Hepatocyte (in vitro differentiated cells): Measurements from ENCODE around the gene SMG7. TPM values are rescaled to one million over a fixed set of nuclear protein-coding genes. Genes with fewer than 3 reads are reported as not detected.

Experiments
- DNase-seq: peaks from one replicate; pipeline ENCODE4 v3.0.0-alpha.2; 2016; ENCODE audit warnings: low spot score
- H2AFZ ChIP-seq: fragments of 200-600 bp; sonication (generic); 2 replicates; pipeline ENCODE4 v1.6.0; 2016; ENCODE audit warnings: antibody characterized with exemption, mild to moderate bottlenecking
- H3K27ac ChIP-seq: fragments of 200-600 bp; sonication (generic); 2 replicates; pipeline ENCODE4 v1.5.1; 2016; ENCODE audit warnings: mild to moderate bottlenecking
- H3K27me3 ChIP-seq: fragments of 200-600 bp; sonication (generic); 2 replicates; pipeline ENCODE4 v1.6.1; 2016
- H3K36me3 ChIP-seq: fragments of 200-600 bp; sonication (generic); replicated peaks from 2 replicates; pipeline ENCODE4 v1.5.1; 2016; ENCODE audit warnings: low read depth; ENCODE audit not compliant: insufficient read depth
- H3K4me1 ChIP-seq: fragments of 200-600 bp; sonication (generic); 2 replicates; pipeline ENCODE4 v1.5.1; 2016; ENCODE audit warnings: mild to moderate bottlenecking, moderate library complexity; ENCODE audit not compliant: insufficient read depth
- H3K4me2 ChIP-seq: fragments of 200-600 bp; sonication (generic); 2 replicates; pipeline ENCODE4 v1.6.0; 2016
- H3K4me3 ChIP-seq: fragments of 200-600 bp; sonication (generic); 2 replicates; pipeline ENCODE4 v1.5.1; 2016; ENCODE audit warnings: mild to moderate bottlenecking
- H3K79me2 ChIP-seq: fragments of 200-600 bp; sonication (generic); 2 replicates; pipeline ENCODE4 v1.6.0; 2017; ENCODE audit warnings: mild to moderate bottlenecking
- H3K9me2 ChIP-seq: fragments of 200-600 bp; sonication (generic); replicated peaks from 2 replicates; pipeline ENCODE4 v1.6.0; 2017; ENCODE audit warnings: mild to moderate bottlenecking; ENCODE audit not compliant: insufficient read depth
- H3K9me3 ChIP-seq: fragments of 200-600 bp; sonication (generic); 2 replicates; pipeline ENCODE4 v1.5.1; 2016; ENCODE audit warnings: low read depth, mild to moderate bottlenecking
- H4K20me1 ChIP-seq: fragments of 200-600 bp; sonication (generic); 2 replicates; pipeline ENCODE4 v1.6.0; 2016; ENCODE audit warnings: mild to moderate bottlenecking; ENCODE audit not compliant: insufficient read depth, poor library complexity, severe bottlenecking
- CTCF ChIP-seq: fragments of 200-600 bp; sonication (generic); IDR thresholded peaks from 2 replicates; pipeline ENCODE4 v1.5.1; 2016; ENCODE audit warnings: antibody characterized with exemption, mild to moderate bottlenecking; ENCODE audit not compliant: poor library complexity
- EZH2 ChIP-seq: fragments of 200-600 bp; sonication (generic); IDR thresholded peaks from 2 replicates; pipeline ENCODE4 v1.6.1; 2016; ENCODE audit warnings: antibody characterized with exemption, mild to moderate bottlenecking, borderline replicate concordance
- EZH2phosphoT487 ChIP-seq: fragments of 200-600 bp; sonication (generic); IDR thresholded peaks from one replicate; pipeline ENCODE4 v1.6.1; 2018; ENCODE audit warnings: antibody characterized with exemption, mild to moderate bottlenecking, low read depth, moderate library complexity; ENCODE audit not compliant: unreplicated experiment, severe bottlenecking
- WGBS: methylation state at CpG from one replicate; pipeline ENCODE4 v1.1.6; 2016; ENCODE audit warnings: low lambda C conversion rate; ENCODE audit errors: missing lambda C conversion rate; 5-methylcytosine and 5-hydroxymethylcytosine counted together
- polyA plus RNA-seq: library from polyadenylated mRNA; unstranded; fragments of >200 nt; fragmentation: Nextera tagmentation; extraction: Ambion mirVana; gene quantifications from 2 replicates; pipeline ENCODE4 v1.2.1, GENCODE V29; 2016
- total RNA-seq: library from RNA; depleted of rRNA; stranded (reverse); fragments of >200 nt; gene quantifications from 2 replicates; pipeline ENCODE4 v1.2.3, GENCODE V29; 2014

Gene SMG7
- total and polyA plus RNA-seq, 2 experiments from 2014 or later: 28.1 to 39.5 TPM

GRCh38 chr1:183550915-183551314 is 78.6 kb downstream of the SMG7 start:
- 89% methylated on average over 3 of the region's 3 CpGs for WGBS
- no peak overlapping the region for H3K4me3 ChIP-seq
- H3K4me1 ChIP-seq: no peaks in the 10 kb centered on the region
- H3K4me2 ChIP-seq: no peak overlapping the region
- H2AFZ ChIP-seq: no peak overlapping the region
- H4K20me1 ChIP-seq: no peaks in the 10 kb centered on the region
- H3K36me3 ChIP-seq: no peaks in the 10 kb centered on the region
- H3K27ac ChIP-seq: no peak overlapping the region
- H3K9me2 ChIP-seq: no peaks in the 10 kb centered on the region
- no peaks in the 10 kb centered on the region for H3K9me3 ChIP-seq
- TF ChIP-seq CTCF (no peak), EZH2phosphoT487 (no peak), EZH2 (no peak)
- H3K79me2 ChIP-seq: peaks cover 2% of the 10 kb centered on the region
- no peaks in the 10 kb centered on the region for H3K27me3 ChIP-seq
- no peak for DNase-seq

- H3K9me3 ChIP-seq: no peaks in the 10 kb centered on the region
- no peaks in the 10 kb centered on the region for H3K27me3 ChIP-seq
- H4K20me1 ChIP-seq: no peaks in the 10 kb centered on the region
- no peak for TF ChIP-seq CTCF
- no peak for TF ChIP-seq EZH2phosphoT487
- TF ChIP-seq EZH2: no peak
- no peaks in the 10 kb centered on the region for H3K9me2 ChIP-seq
- 89% methylated on average over 9 of the region's 9 CpGs for WGBS
- no peaks in the 10 kb centered on the region for H3K36me3 ChIP-seq
- no peak overlapping the region for H2AFZ ChIP-seq
- no peak overlapping the region for H3K27ac ChIP-seq
- DNase-seq: no peak
- H3K4me2 ChIP-seq: no peak overlapping the region
- H3K4me3 ChIP-seq: no peak overlapping the region
- H3K4me1 ChIP-seq: no peaks in the 10 kb centered on the region
- peaks cover 2% of the 10 kb centered on the region for H3K79me2 ChIP-seq
These were observed 79.6 kb downstream of the SMG7 start for GRCh38 chr1:183551924-183552323.

- H3K4me2 ChIP-seq: no peak overlapping the region
- H4K20me1 ChIP-seq: no peaks in the 10 kb centered on the region
- H3K4me1 ChIP-seq: no peaks in the 10 kb centered on the region
- H2AFZ ChIP-seq: no peak overlapping the region
- no peak for DNase-seq
- no peaks in the 10 kb centered on the region for H3K9me3 ChIP-seq
- no peak overlapping the region for H3K27ac ChIP-seq
- H3K79me2 ChIP-seq: peaks cover 2% of the 10 kb centered on the region
- TF ChIP-seq EZH2 (no peak), EZH2phosphoT487 (no peak), CTCF (no peak)
- H3K9me2 ChIP-seq: no peaks in the 10 kb centered on the region
- no peak overlapping the region for H3K4me3 ChIP-seq
- H3K27me3 ChIP-seq: no peaks in the 10 kb centered on the region
- WGBS: 97% methylated on average over 7 of the region's 7 CpGs
- no peaks in the 10 kb centered on the region for H3K36me3 ChIP-seq
These were observed 80.1 kb downstream of the SMG7 start for GRCh38 chr1:183552441-183552840.

GRCh38 chr1:183552891-183553290 is 80.6 kb downstream of the SMG7 start:
- H3K4me1 ChIP-seq: no peaks in the 10 kb centered on the region
- no peaks in the 10 kb centered on the region for H3K36me3 ChIP-seq
- no peak overlapping the region for H3K27ac ChIP-seq
- H3K4me2 ChIP-seq: no peak overlapping the region
- no peaks in the 10 kb centered on the region for H3K79me2 ChIP-seq
- 96% methylated on average over 6 of the region's 6 CpGs for WGBS
- no peaks in the 10 kb centered on the region for H4K20me1 ChIP-seq
- no peaks in the 10 kb centered on the region for H3K9me2 ChIP-seq
- no peak overlapping the region for H3K4me3 ChIP-seq
- no peaks in the 10 kb centered on the region for H3K27me3 ChIP-seq
- TF ChIP-seq EZH2phosphoT487: no peak
- DNase-seq: no peak
- no peaks in the 10 kb centered on the region for H3K9me3 ChIP-seq
- H2AFZ ChIP-seq: no peak overlapping the region
